ENCODE results near the gene CDC25C. TPM values are rescaled to one million over a fixed set of nuclear protein-coding genes. Genes with fewer than 3 reads are reported as not detected.
"Not testable (repeated sequence)": the region's sequence is repeated elsewhere in the genome, so short reads cannot be mapped to it uniquely, and the experiment has no call there.

The CDC25C gene
- total RNA-seq, 2 donors from 2014 or later: 0.21 TPM; not detected in 1

GRCh38 chr5:138350563-138350890 lies 18.9 kb upstream of the CDC25C start:
- intact Hi-C loops (cut with DNase I): no loop called here
- ATAC-seq (no peak), DNase-seq (no peak)

DNA sequence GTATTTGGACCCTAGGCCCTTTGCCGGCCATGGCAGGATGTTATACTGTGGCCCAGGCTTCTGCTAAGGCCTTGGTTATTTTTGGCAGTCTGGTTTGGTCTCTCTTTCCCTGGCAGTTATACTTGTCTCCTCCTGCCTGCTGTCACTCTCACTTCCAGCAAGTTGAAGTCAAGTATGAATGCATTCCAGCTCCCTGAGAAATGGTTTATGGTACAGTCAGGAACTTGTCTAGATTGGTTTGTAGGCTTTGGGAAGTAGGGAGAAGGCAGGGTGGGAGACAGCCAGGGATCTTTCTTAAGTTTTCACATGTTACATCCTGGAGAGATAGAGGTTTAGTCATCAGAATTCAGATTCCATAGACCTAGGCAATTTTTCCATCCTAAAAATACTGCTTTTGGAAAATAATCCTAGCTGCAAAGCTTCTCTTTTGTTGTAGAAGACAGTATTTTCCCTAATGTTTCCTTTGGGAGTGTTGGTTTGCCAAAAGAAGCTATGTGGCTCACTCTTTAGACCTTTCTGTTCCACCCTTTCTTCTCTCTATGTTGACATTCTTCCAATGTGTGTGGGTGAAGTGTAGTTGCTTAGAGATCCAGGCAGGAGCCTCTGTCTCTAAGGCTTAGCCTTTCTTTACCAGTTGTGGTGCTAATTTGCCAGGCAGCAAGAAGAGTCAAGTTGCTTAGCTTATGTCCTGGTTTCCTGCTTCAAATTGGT lies 18.4 kb upstream of the CDC25C start:
- no peak for ATAC-seq
- intact Hi-C loops (cut with DNase I): no loop called here

DNA sequence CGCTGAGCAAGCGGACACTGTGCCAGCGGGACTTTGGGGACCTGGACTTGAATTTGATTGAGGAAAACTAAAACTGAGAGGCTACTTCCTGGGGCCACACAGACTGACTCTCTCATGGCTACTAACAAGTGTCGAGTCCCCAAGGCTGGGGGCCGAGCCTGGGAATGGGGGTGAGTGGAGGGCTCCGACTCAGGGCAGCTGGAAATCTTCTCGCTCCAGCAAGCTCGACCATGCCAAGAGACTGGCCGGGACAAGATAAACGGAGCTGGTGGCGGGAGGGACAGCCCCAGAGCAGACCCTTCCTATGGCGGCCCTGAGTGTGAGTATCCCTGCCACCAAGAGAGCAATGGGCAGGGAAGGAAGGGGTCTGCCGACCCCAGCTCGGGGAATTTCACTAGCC lies 15.3 kb upstream of the CDC25C start:
- DNase-seq (no peak), ATAC-seq (no peak)
- intact Hi-C loops (cut with DNase I): no loop called here

More for the DNA sequence above, 18.4 kb upstream of the CDC25C start:
- no peak for DNase-seq

DNA sequence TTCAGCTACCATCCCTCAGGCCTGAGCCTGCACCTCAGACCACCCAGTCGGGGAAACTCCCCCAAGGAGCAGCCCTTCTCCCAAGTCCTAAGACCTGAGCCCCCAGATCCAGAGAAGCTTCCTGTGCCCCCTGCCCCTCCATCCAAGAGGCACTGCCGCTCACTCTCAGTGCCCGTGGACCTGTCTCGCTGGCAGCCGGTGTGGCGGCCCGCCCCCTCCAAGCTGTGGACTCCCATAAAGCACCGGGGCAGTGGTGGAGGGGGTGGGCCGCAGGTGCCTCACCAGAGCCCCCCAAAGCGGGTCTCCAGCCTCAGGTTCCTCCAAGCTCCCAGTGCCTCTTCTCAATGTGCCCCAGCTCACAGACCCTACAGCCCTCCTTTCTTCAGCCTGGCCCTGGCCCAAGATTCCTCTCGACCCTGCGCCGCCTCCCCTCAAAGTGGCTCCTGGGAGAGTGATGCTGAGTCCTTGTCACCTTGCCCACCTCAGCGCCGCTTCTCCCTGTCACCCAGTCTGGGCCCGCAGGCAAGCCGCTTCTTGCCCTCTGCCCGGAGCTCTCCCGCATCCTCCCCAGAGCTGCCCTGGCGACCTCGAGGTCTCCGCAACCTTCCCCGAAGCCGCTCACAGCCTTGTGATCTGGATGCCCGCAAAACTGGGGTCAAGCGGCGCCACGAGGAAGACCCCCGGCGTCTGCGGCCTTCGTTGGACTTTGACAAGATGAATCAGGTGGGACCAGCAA lies 13.5 kb upstream of the CDC25C start:
- ATAC-seq (no peak), DNase-seq (no peak)
- intact Hi-C loops (cut with DNase I): no loop called here

- DNase-seq: no peak
- no peak for ATAC-seq
- intact Hi-C loops (cut with DNase I): no loop called here
These were observed 8.4 kb upstream of the CDC25C start for GRCh38 chr5:138340008-138340407.

DNA sequence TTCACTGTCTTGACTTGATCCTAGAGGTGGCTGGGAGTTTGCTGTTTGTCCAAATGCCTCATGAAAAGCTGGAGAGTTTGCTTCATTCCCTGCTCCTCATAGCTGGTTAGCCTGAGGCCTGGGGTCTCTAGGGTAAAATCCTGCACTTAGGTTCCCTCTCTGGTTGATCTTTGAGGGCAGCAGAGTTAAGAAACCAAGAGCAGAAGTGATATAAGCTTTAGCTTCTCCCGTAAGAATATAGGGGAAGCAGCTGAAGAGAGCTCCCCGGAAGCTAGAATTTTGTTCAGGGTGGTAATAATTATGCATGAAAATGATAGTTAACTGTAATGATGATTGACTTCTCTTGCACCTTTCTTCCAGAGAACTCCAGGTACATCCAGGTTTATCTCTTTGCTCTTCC lies 7.9 kb upstream of the CDC25C start:
- intact Hi-C loops (cut with DNase I): no loop called here
- ATAC-seq: no peak
- no peak for DNase-seq

GRCh38 chr5:138339091-138339456 lies 7.5 kb upstream of the CDC25C start:
- no peak for ATAC-seq
- intact Hi-C loops (cut with DNase I): no loop called here
- DNase-seq: no peak

GRCh38 chr5:138338411-138339090 lies 6.9 kb upstream of the CDC25C start:
- DNase-seq: no peak
- ATAC-seq: no peak
- intact Hi-C loops (cut with DNase I): no loop called here

DNA sequence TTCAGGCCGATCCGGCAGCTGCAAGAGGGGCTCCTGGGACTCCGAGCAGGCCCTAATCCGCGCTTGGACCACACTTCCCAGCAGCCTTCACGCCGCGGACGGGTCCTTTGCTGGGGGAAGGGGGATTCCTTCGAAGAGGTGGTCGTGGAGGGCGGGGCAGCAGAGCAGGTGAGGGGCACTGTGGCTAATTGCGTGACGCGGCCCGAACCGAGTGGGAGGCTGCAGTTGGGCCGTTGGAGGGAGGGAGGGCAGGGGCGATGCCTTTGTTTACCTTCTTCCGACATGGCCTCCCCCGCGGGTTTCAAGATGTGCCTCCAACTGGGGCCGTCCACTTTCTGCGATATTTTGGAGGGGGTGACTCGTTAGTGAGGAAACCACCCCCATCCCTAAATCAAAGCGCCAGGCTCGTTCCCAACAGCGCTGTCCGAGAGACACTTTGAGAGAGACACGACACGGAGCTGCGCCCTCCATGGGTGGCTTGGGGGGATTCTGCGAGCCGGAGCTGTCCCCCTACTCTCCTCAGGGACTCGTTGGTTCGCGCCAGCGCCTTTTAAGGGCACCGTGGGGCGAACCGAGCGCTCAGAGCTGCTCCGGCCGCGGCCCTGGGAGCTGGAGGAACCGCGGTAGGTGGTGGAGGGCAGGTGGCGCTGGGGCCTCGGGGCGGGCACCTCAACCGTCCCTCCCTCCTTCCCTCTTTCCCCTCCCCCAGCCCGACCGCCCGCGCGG lies 6.2 kb upstream of the CDC25C start, which contains the start of gene FAM53C:
TSS of gene FAM53C (plus strand) at position 582 of the 726 bp plus-strand sequence. CDS start 3,070 bp downstream, outside the sequence.
- peak; percentile 93 for DNase-seq
- intact Hi-C loops (cut with DNase I): no loop called here
- peak; percentile 95 to 96 for ATAC-seq

DNA sequence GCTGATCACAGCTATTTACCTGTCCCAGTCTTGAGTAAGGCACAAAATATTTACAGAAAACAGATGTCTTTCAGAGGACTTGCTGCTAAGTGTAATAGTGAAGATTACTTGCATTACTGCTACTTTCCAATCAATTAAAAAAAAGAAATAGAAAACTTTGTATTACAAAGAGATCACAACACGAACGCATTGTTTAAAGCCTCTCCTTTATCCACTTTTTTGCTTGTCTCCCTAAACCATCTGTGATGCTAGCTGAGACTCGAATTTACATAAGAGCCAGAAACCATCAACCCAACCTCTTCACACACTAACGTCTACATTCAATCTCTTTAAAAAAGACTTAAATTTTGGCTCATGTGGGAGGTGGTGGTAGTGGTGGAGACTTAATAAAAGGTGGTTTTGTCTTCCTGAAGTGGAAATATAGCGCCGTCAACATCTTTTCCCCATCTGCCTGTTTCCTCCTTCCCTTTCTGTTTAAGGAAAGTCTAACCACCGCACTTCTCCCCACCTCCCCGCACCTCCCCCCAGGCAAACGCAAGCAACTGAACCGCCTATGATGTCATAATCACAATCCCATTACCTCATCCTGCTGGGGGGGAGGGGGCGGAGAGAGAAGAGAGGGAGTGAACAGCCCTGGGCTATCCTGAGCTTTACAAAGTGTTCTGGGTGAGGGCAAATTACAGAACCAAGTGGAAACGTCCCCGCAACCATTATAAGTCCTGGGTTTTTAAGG lies 5.5 kb upstream of the CDC25C start:
- intact Hi-C loops (cut with DNase I): no loop called here
- DNase-seq (peak; percentile 82), ATAC-seq (peak; percentile 56 to 76)

DNA sequence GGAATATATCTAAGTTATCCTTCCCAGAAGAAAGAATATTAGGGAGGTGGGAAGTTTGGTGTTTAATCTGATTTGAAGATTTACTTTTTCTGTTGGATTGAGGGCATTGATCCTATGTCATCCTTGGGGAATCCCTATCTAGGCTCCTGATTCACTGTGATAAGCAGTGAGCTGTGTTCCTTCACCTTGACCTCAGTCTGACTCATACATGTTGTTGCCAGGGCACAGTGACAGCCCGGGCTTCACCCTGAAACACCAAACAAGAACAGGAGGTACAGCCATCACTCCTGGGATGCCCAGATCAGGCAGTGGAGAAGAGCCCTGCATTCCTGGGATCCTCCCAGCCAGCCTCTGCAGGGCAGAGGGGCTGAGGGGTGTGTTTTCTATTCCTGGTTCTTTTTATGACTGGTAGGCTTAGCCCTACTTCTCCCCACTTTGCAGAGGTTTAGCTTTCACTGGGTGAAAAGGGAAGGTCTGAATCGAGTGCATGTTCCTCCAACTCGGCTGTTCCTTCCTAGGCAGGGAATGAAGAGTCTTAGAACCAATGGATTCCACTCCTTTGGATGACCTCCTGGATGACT lies 3.4 kb upstream of the CDC25C start:
- no peak for ATAC-seq
- no peak for DNase-seq
- intact Hi-C loops (cut with DNase I): no loop called here

DNA sequence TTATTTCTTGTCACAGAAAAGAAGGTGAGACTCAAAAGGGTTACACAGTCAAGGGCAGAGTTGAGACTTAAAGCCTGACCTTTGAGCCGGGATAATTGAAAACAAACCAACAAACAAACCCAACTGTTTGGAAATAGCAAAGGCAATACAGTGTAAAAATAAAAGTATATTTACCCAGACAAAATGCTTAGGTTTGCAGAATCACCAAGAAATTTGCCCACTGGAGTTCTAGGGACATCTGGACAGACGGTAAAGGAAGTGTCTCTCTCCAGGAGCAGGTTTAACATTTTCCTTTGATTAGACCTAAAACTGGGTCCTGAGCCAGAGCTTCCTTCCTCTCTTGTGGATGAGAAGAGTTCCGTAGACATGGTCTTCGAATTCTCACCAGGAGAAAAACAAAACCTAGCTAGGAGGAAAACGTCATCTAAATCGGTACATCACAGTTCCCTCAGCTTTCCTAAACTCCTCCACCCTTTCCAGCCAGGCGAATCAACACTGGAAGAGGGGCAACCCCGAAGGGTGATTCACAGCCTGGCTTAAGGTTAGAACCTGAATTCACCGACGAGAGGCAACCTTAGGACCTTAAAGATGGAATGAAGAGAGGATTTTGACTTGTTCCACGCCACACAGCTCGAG lies 673 bp downstream of the CDC25C start:
- ATAC-seq: no peak
- no peak for DNase-seq
- intact Hi-C loops (cut with DNase I): no loop called here

DNA sequence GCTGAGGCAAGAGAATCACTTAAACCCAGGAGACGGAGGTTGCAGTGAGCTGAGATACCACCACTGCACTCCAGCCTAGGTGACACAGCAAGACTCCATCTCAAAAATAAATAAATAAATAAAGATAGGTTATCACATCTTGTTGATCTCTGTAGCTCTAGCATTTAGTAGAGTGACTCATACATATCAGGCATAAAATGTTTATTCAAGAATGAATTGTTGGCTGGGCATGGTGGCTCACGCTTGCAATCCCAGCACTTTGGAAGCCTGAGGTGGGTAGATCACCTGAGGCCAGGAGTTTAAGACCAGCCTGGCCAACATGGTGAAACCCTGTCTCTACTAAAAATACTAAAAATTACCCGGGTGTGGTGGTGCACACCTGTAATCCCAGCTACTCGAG lies 13.4 kb downstream of the CDC25C start:
- not testable (repeated sequence) for ATAC-seq, DNase-seq

DNA sequence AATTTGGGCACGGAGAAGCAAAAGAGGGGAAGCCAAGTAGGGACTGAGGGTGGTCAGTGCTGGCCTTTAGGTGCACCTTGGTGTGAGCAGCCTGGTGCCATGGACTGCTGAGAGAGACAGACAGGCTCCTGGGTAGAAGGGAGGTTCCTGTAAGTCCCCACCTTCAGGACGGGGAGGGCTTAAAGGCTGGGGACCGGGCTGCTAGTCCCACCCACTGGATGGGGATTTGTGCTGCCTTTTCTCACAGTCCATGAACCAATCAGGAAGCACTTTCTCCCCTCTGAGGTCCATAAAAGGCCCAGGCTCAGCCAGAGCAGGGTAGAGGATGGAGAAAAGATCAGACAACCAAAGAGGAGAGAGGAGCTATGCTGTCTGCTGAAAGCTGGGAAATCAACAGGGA lies 15.2 kb downstream of the CDC25C start:
- DNase-seq: no peak
- ATAC-seq: no peak
- intact Hi-C loops (cut with DNase I): no loop called here

More for the DNA sequence above, 13.4 kb downstream of the CDC25C start:
- intact Hi-C loops (cut with DNase I): not testable (repeated sequence)

GRCh38 chr5:138315751-138316278 lies 15.8 kb downstream of the CDC25C start:
- intact Hi-C loops (cut with DNase I): no loop called here
- ATAC-seq (no peak), DNase-seq (no peak)

- ATAC-seq (peak; percentile 71 to 77), DNase-seq (peak; percentile 70)
- intact Hi-C loops (cut with DNase I): no loop called here
These were observed 25.8 kb downstream of the CDC25C start for GRCh38 chr5:138305797-138306196.

GRCh38 chr5:138303372-138303771 lies 28.2 kb downstream of the CDC25C start:
- ATAC-seq: no peak
- intact Hi-C loops (cut with DNase I): no loop called here

DNA sequence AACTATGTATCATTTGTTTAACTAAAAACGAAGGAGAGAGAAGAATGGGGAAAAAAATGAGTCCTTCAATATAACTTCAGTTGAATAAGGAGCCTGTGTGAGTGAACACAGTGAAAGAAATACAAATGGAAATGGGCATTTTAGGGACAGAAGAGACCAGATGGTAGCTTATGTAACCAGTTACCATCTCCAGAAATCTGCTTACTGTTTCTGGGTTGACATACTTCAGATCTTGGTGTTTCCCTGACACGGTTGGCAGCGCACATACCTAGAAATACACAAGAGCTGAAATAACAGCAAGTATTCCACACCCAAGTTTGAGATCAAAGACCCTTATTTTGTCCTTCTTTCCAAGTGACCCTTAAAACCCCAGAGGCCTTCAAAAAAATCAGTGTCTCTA lies 42.3 kb downstream of the CDC25C start:
- ATAC-seq (no peak), DNase-seq (no peak)
- intact Hi-C loops (cut with DNase I): no loop called here

More at GRCh38 chr5:138303372-138303771, 28.2 kb downstream of the CDC25C start:
- no peak for DNase-seq
